ENCODE measurements around the gene B3GNT2. TPM values are rescaled to one million over a fixed set of nuclear protein-coding genes. Genes with fewer than 3 reads are reported as not detected.
A peak's percentile ranks its signal among the peaks of the same experiment; 100 is the strongest.
"Not testable (repeated sequence)": the region's sequence is repeated elsewhere in the genome, so short reads cannot be mapped to it uniquely, and the experiment has no call there.

Gene B3GNT2
- total RNA-seq, result 10 to 100 TPM; 16.3 to 39.5 (median 25.6) TPM

DNA sequence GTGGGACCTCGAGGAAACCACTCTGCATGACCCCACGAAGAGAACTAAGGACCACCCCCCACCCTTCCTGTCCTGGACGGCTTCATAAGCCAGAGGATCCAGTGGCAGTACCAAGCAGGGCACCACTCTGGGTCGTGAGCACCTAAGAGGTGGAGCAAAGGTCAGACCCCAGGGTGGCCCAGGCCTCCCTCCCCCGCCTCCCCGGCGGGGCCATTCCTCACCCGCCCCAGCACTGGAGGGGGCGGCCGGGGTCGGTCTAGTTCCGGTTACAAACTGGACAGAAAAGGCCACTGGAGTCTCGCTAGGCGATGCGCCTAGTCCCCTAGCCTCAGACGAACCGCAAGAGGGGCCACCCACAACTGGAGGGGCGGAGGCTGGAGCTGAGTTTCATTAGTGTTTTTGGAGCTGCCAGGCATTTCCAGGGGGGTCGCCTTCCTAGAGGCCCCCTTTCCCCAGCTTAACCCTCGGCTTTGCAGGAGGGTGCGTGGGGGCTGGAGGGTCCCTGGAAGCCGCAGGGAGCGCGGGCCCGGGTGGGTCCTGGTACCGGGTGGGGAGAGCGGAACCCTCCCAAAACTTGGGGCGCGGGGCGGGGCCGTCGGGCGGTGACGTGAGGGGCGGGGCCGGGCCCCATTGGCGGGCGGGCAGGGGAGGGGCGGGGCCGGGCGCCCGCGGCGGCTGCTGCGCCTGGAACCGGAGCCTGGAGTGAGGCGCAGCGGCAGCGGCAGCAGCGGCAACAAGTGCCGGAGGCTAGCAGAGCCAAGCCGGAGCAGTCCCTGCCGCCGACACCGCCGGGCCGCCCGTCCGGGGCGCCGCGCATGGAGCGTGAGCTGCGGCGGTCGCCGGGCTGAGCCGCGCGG is at the start of gene B3GNT2:
B3GNT2 (plus strand) TSS at position 695 of the 857 bp plus-strand sequence. CDS start 26,106 bp downstream, outside the sequence.
- Histone ChIP-seq H3K27me3 (no peaks in the 10 kb centered on the region), H3K4me3 (peak within 1 kb of the TSS; percentile 73 to 96 (median 95)), H3K9me3 (no peaks in the 10 kb centered on the region), H3K4me1 (no peaks in the 10 kb centered on the region), H3K27ac (peak within 1 kb of the TSS; percentile 97 to 98), H3K36me3 (no peaks in the 10 kb centered on the region)
- DNase-seq (ENCODE audit: low spot score in 2 of 2), result peak; percentile 65 to 84
- TF ChIP-seq, protein P1, sequence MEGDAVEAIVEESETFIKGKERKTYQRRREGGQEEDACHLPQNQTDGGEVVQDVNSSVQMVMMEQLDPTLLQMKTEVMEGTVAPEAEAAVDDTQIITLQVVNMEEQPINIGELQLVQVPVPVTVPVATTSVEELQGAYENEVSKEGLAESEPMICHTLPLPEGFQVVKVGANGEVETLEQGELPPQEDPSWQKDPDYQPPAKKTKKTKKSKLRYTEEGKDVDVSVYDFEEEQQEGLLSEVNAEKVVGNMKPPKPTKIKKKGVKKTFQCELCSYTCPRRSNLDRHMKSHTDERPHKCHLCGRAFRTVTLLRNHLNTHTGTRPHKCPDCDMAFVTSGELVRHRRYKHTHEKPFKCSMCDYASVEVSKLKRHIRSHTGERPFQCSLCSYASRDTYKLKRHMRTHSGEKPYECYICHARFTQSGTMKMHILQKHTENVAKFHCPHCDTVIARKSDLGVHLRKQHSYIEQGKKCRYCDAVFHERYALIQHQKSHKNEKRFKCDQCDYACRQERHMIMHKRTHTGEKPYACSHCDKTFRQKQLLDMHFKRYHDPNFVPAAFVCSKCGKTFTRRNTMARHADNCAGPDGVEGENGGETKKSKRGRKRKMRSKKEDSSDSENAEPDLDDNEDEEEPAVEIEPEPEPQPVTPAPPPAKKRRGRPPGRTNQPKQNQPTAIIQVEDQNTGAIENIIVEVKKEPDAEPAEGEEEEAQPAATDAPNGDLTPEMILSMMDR (IDR thresholded peaks at IDR 0.05), result no peak
- no peak for TF ChIP-seq POLR2A (IDR thresholded peaks at IDR 0.05)
- peak; percentile 38 to 78 (median 51) for TF ChIP-seq POLR2AphosphoS5 (IDR thresholded peaks at IDR 0.05)
- intact Hi-C loops (cut with DNase I; ENCODE audit: low total_unique reads), result no loop called here

DNA sequence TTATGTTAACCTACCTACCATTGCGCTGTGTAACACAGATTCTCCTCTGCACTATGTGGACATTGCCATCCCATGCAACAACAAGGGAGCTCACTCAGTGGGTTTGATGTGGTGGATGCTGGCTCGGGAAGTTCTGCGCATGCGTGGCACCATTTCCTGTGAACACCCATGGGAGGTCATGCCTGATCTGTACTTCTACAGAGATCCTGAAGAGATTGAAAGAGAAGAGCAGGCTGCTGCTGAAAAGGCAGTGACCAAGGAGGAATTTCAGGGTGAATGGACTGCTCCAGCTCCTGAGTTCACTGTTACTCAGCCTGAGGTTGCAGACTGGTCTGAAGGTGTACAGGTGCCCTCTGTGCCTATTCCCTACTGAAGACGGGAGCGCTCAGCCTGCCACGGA is 49.1 kb upstream of the B3GNT2 start:
- H3K9me3 ChIP-seq; intact Hi-C loops (cut with DNase I; ENCODE audit: low total_unique reads); H3K36me3 ChIP-seq; H3K4me3 ChIP-seq; H3K27ac ChIP-seq; H3K27me3 ChIP-seq; DNase-seq (ENCODE audit: low spot score in 2 of 2); H3K4me1 ChIP-seq: not testable (repeated sequence)

DNA sequence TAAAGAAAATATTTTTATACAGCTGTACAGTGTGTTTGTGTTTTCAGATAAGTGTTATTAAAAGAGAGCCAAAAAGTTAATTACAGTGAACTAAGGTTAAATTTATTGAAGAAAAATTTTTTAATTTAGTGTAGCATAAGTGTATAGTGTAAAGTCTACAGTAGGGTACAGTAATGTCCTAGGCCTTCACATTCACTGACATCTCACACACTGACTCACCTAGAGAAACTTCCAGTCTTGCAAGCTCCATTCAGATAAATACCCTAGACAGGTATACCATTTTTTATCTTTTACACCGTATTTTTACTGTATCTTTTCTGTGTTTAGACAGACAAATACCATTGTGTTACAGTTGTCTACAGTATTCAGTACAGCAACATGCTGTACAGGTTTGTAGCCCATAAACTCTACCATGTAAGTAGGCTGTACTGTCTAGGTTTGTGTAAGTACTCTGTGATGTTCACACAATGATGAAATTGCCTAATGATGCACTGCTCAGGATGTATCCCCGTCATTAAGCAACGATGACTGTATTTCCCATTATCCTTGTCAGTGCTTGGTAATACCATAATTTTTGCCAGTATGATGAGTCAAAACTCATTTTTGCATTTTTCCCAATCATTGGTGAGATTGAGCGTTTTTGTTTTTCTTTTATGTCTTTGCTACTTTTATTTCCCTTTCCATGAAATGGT is 48.2 kb upstream of the B3GNT2 start:
- H3K4me1 ChIP-seq, result peaks cover 0 to 8% of the 10 kb centered on the region in 2 donors
- no peak for DNase-seq (ENCODE audit: low spot score in 2 of 2)
- intact Hi-C loops (cut with DNase I; ENCODE audit: low total_unique reads), result no loop called here
- H3K9me3 ChIP-seq, result no peaks in the 10 kb centered on the region
- no peaks in the 10 kb centered on the region for H3K36me3 ChIP-seq
- no peak overlapping the region for H3K4me3 ChIP-seq
- TF ChIP-seq POLR2A (IDR thresholded peaks at IDR 0.05) (no peak), POLR2AphosphoS5 (IDR thresholded peaks at IDR 0.05) (no peak)
- TF ChIP-seq, protein P1 (IDR thresholded peaks at IDR 0.05), result no peak
- H3K27ac ChIP-seq, result no peak overlapping the region
- no peaks in the 10 kb centered on the region for H3K27me3 ChIP-seq

DNA sequence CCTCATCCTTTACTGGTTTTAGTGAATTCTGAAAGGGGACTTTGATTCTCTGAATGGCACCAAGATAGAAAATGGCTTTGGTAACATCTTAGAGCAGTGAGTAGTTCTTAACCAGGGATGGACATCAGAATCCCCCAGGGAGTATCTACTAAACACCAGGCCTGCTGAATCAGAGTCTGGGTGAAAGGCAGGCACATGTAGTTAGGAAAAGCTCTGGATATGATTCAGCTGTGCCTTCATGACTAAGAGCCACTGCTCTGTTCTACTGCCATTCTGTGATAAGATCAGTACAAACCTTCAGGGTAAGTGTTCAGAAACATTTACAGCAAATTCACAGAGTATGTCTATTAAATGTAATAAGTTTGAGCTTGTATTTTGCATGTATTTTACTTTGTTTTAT is 46.2 kb upstream of the B3GNT2 start:
- no peak overlapping the region for H3K4me3 ChIP-seq
- H3K27me3 ChIP-seq, result no peaks in the 10 kb centered on the region
- no peak overlapping the region for H3K27ac ChIP-seq
- TF ChIP-seq, protein P1 (IDR thresholded peaks at IDR 0.05), result no peak
- TF ChIP-seq POLR2AphosphoS5 (IDR thresholded peaks at IDR 0.05) (no peak), POLR2A (IDR thresholded peaks at IDR 0.05) (no peak)
- H3K4me1 ChIP-seq, result peaks cover 0 to 8% of the 10 kb centered on the region in 2 donors
- no peaks in the 10 kb centered on the region for H3K36me3 ChIP-seq
- no peak for DNase-seq (ENCODE audit: low spot score in 2 of 2)
- H3K9me3 ChIP-seq, result no peaks in the 10 kb centered on the region
- intact Hi-C loops (cut with DNase I; ENCODE audit: low total_unique reads), result no loop called here

- DNase-seq (ENCODE audit: low spot score in 2 of 2), result no peak
- peaks cover 0 to 8% of the 10 kb centered on the region in 2 donors for H3K4me1 ChIP-seq
- peak overlapping the region in 1 of 2 donors; percentile 50 for H3K27ac ChIP-seq
- intact Hi-C loops (cut with DNase I; ENCODE audit: low total_unique reads), result no loop called here
- H3K4me3 ChIP-seq, result no peak overlapping the region
- H3K9me3 ChIP-seq, result peaks cover 0 to 3% of the 10 kb centered on the region in 2 donors
- no peaks in the 10 kb centered on the region for H3K36me3 ChIP-seq
- no peak for TF ChIP-seq POLR2AphosphoS5 (IDR thresholded peaks at IDR 0.05)
- TF ChIP-seq, protein P1 (IDR thresholded peaks at IDR 0.05), result no peak
- no peak for TF ChIP-seq POLR2A (IDR thresholded peaks at IDR 0.05)
- no peaks in the 10 kb centered on the region for H3K27me3 ChIP-seq
Measured at GRCh38 chr2:62150597-62151305, 45.2 kb upstream of the B3GNT2 start.

Data from breast epithelium (tissue), 4 donors.